Left colon (tissue), 2 donors: ENCODE results near the gene MPRIP. TPM values are rescaled to one million over a fixed set of nuclear protein-coding genes. Genes with fewer than 3 reads are reported as not detected.

ENCODE experiments used
- ATAC-seq: fragments of 200-7000 bp; cut with Tn5 transposase; one replicate; pipeline ENCODE4 v1.9.1; 2020; ENCODE audit warnings: mild to moderate bottlenecking, moderate library complexity
- DNase-seq, 2 donors: peaks; one replicate each; pipeline ENCODE4 v3.0.0-alpha.2; 2020
- intact Hi-C, 2 donors: fragments of 100-400 bp; cut with DNase I in 1 of 2; cut with micrococcal nuclease in 1 of 2; formaldehyde crosslinking; loops; one replicate each; pipeline versions ENCODE4 v1.11.2 to v1.14.0; 2022; cut with DNase I, micrococcal nuclease
- total RNA-seq, 2 donors: library from RNA; stranded (reverse); fragmentation: NEBNext Ultra II Directional; extraction: Animal tissue kit (Norgen Biotek cat#: 25700); gene quantifications; one replicate each; pipeline ENCODE4 v1.2.1, GENCODE V29; 2021
- donor health status: DM: no; HTN: no; CAD: no.
- donor health status: DM: yes; HTN: yes; CAD: no.

The MPRIP gene
- total RNA-seq, 2 donors from 2014 or later, result 160 to 169 TPM

DNA sequence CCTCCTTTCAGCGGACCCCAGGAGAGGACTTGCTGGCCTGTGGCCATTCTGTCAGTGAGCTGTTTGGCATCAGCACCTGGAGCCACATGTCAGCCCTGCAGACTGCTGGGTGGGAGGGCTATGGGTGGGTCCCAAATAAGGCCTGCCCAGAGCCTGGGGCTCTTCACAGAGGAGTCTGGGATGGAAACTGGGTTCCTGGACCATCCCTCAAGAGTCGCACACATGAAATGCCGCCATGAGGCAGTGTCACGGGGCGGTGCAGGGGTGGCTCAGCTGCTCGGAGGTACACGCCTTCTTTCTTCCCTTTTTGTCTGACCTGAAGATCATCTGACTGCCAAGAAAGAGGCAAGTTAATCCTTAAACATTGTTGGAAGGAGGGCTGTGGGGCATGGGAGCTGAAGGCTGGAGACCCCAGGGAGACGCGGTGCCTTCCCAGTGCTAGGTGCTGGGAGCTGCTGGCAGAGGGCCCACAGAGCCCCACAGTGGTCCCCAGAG, 14.8 kb downstream of the MPRIP start:
- intact Hi-C loops, result no loop called here
- DNase-seq (no peak), ATAC-seq (no peak)

DNA sequence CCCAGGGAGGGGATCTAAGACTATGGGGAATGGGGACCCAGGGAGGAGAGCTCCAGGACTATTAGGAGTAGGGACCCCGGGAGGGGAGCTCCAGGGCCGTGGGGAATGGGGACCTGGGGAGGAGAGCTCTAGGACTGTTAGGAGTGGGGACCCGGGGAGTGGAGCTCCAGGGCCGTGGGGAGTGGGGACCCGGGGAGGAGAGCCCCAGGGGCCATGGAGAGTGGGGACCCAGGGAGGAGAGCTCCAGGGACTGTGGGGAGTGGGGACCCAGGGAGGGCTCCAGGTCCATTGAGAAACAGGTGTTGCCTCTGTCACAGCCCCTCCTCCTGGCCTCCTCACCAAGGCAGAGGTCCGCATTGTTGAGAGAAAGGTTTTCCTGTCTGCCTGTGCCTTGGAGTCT, 16.0 kb downstream of the MPRIP start:
- DNase-seq, result no peak
- ATAC-seq, result no peak
- intact Hi-C loops, result no loop called here

DNA sequence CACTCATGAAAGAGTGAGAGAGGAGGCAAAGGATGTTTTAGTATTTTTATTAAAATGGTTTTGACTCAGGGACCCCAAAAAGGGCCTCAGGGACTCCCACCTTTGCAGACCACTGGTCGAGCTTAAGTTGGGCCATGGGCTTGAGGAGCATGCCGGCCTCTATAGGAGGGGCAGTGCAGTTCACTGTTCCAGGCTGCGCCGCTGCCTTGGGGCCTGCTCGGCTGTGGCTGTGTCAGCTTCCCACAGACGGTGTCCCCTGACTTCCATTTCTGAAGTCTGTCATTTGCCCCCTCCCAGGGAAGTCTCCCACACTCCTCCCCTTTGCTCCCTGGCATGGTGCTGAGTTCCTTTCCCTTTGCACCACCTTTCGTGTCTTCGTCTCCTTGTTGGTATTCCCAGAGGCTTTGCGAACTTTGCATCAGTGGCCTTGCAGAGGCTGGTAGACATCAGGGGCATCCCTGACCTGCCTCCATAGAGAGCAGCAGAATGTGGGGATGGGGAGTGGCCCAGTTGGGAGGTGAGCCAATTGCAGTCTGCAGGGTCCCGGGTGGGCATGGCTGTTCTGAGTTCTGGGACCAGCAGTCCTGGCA, 17.1 kb downstream of the MPRIP start:
- no peak for ATAC-seq
- intact Hi-C loops, result no loop called here
- DNase-seq, result no peak

DNA sequence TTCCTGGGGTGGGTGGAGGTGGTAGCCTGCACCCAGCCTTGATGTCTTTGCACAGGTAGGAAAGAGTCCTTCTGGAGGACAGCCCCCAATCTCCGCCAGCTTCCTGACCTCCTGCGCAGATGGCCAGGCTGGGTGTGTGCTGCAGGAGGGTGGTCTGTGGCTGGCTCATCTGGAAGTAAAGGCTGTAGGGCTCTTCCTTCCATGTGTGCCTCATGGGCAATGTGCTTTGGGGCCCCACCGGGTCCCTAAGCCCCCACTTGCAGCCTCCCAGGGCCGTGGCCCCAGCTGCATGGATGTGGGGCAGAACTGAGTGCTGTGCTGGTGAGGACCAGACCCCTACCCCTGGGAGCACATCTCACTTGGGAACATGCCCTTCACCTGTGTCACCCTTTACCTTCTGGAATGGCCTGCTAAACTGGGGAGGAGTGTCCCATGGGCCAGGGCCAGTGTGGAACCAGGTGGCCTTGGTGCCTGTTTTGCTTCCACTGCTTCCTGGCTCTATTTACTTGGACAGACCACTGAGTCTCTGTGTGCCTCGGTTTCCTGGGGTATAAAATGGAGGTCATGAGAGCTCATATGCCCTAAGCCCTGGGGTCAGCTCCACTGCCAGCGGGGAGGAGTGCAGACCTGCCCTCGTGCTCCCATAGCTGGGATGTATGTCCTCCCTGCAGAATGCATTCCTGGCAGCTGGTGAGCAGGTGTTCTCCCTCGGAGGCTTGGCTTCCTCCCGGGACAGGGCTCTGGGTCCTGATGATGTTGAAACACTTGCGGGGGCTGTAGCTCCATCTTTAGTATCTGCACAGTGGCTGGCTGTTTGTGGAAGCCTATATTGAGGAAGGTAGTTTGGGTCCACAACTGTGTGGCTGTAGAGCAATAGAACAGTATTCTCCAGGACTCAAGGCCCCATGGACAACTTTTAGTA, 18.0 kb downstream of the MPRIP start:
- no peak for DNase-seq
- intact Hi-C loops, result no loop called here
- ATAC-seq, result no peak

DNA sequence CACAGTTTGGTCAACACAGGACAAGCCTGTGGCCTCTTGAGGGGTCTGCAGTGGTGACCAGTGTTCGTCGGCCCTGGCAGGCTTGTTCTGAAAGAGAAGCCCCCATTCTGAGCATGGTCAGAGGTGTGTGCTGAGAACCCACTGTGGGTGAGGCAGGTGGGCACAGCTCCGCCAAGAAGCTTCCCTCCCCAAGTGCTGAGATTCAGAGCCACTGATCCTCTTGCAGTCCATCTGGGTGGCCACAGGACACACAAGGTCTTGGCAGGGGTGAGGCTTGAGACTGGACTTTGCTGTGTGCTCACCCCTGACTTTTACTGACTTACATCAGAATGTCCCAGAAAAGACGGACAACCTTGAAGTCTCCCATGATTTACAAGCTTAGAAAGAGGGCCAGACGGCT, 18.7 kb downstream of the MPRIP start:
- ATAC-seq, result peak; percentile 20
- DNase-seq, result peak in 1 of 2 donors; percentile 17

DNA sequence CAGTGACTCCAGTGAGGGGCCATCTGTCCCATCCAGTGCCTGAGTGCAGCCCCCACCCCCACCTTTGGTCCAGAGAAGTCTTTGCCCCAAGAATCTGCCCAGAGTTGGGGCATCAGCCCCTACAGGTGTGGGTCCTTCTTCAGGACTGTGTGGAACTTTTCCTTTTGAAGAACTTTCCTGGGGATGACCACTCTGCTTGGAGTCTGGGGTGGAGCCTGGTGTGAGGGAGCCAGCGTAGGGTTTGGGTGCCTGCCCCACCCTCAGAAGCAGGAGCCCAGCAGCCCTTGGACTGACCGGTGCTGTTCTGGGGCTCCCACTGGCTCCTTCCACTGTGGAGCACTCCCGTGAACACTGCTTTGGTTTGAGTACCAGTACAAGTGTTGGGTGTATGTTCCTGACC, 19.3 kb downstream of the MPRIP start:
- DNase-seq (peak in 1 of 2 donors; percentile 14), ATAC-seq (no peak)
- intact Hi-C loops, result no loop called here

More for the DNA sequence above, 18.7 kb downstream of the MPRIP start:
- intact Hi-C loops, result no loop called here

DNA sequence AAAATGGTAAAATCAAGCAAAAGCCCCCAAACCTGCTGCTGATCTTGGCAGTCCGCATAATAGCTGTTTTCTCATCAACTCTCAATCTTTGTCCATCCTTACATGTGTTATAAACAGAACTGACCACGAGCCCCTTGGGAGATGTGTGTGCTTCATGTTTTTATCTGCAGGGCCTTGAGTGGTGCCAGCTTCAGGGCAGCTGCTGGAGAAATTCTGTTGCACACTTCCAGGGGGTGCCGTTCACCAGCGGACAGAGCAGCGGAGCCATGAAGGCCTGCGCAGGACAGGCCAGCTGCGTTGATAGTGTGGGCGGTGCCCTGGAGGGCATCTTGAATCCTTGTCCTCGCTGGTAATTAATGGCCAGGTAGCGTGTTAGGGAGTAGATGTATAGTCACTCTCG, 20.1 kb downstream of the MPRIP start:
- ATAC-seq, result no peak
- intact Hi-C loops, result no loop called here

DNA sequence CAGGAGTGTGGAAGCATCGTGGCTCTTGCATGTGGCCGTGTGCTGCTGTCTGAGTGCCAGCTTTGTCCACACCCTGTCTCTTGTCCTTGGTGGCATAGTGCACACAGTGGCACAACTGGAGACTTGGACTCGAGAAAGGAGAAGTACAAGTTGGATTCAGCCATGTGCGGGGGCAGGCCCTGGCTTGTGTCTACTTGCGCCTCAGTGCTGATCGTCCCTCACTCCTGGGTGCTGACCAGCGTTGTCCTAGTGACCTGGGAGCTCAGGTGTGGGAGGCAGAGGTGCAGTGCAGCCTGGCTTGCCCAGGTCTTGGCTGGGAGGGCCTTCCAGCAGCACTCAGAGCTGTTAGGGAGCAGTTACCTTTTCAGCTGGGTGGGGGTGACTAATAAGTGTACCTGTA, 20.6 kb downstream of the MPRIP start:
- intact Hi-C loops, result no loop called here
- DNase-seq, result peak in 1 of 2 donors; percentile 21
- peak; percentile 15 for ATAC-seq

More for the DNA sequence above, 20.1 kb downstream of the MPRIP start:
- peak in 1 of 2 donors; percentile 18 for DNase-seq

DNA sequence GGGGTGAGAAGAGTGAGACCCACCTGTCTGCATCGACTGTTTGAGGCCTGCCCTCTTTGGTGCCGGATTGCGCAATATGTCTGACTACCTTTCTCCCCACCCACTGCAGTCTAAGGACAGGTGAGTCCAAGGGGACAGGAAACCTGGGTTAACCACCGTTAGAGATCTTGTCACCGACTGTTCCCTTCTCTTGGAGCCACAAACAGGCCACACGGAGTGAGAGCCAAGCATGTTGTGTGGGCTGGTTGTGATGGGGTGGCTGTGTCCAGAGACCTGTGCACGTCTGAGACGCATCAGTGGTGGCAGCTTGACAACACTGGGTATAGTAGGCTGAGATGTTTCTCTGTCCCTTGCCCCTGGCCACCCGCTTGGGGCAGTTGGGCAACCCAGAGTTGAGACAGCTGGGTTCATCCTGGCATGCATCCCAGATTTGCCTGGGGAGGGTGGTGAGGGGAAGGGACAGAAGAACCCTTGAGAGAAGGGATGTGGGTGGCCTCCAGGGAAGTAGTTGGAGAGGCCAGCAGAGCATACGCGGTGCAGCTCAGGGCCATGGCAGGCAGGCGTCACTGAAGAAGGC, 21.4 kb downstream of the MPRIP start:
- DNase-seq (peak; percentile 33 to 43), ATAC-seq (peak; percentile 16)
- intact Hi-C loops, result no loop called here

DNA sequence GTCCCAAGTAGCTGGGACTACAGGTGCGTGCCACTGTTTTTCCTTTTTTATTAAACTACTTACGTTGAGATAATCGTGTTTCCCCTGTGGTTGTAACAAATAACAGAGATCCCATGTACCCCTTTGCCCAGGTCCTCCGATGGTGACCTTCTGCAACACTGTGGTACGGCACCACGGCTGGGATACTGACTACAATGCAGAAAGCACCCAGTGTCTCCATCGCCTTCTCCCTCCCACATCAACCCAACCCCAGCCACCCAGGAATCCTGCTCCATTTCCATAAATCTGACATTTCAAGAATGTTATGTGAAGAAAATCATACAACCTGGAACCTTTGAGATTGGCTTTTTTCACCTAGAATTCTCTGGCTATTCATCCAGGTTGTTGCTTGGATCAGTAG, 22.1 kb downstream of the MPRIP start:
- DNase-seq (no peak), ATAC-seq (no peak)
- intact Hi-C loops, result no loop called here

DNA sequence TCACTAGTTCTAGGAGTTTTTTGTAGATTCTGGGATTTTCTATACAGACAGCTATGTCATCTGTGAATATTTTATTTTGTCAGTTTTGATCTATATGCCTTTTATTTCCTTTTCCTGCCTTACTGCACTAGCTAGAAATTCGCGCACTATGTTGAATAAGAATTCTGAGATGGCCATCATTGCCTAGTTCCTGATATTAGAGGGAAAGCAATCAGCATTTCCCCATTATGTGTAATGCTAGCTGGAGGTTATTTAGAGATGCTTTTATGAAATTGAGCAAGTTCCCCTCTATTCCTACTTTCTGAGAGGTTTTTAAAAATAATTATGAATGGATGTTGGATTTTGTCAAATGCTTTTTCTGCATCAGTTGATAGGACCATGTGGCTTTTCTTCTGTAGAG, 23.8 kb downstream of the MPRIP start:
- ATAC-seq, result no peak
- DNase-seq, result no peak
- intact Hi-C loops, result no loop called here

DNA sequence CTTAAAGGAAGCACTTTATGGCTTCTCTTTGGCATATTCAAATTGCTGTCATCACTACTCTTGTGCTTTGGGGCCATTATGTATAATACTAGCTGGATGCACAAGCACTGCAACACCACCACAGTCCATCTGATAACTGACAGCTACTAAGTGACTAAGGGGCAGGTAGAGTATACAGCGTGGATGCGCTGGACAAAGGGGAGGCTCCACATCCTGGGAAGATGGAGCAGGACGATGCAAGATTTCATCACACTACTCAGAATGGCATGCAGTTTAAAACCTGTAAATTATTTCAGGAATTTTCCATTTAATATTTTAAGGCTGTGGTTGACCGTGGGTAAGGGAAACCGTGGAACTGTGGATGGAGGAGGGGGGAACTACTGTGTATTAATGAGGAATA, 25.0 kb downstream of the MPRIP start:
- ATAC-seq, result no peak
- intact Hi-C loops, result no loop called here
- DNase-seq, result no peak

DNA sequence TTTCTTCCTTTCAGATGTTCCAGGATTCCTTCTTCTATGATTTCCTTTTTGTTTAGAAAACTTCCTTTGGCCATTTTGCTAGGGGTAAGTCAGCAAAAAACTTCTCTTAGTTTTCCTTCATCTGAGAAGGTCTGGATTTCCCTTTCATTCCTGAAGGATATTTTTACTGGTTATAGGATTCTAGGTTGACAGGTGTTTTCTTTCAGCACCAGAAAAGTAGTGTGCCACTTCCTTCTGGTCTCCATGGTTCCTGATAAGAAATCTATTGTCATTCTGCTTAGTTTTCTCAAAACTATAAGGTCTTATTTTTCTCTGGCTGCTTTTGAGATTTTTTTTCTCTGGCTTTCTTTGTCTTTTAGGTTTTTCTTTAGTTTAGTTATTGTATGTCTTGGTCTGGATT, 27.6 kb downstream of the MPRIP start:
- intact Hi-C loops, result no loop called here
- DNase-seq (no peak), ATAC-seq (no peak)

DNA sequence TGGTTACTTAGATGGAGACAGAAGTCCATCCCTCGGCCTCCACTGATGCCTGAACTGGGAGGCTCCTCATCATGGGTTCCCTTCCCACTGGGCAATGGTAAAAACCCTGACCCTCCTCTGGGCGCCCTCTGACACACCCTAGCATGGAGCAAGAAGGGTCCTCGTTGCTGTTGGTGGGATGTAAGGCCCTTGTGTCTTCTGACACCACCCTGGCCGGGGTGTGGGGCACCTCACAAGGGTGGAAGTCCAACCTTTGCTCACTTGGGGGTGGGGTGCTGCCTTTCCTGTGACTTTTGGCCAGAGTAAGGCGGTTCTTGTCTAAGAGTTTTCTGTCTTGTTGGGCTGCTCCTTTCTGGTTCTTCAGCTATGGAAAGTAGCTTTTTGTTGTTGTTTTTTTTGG, 28.7 kb downstream of the MPRIP start:
- peak; percentile 47 to 56 for DNase-seq
- ATAC-seq, result peak; percentile 79
- intact Hi-C loops, result no loop called here

DNA sequence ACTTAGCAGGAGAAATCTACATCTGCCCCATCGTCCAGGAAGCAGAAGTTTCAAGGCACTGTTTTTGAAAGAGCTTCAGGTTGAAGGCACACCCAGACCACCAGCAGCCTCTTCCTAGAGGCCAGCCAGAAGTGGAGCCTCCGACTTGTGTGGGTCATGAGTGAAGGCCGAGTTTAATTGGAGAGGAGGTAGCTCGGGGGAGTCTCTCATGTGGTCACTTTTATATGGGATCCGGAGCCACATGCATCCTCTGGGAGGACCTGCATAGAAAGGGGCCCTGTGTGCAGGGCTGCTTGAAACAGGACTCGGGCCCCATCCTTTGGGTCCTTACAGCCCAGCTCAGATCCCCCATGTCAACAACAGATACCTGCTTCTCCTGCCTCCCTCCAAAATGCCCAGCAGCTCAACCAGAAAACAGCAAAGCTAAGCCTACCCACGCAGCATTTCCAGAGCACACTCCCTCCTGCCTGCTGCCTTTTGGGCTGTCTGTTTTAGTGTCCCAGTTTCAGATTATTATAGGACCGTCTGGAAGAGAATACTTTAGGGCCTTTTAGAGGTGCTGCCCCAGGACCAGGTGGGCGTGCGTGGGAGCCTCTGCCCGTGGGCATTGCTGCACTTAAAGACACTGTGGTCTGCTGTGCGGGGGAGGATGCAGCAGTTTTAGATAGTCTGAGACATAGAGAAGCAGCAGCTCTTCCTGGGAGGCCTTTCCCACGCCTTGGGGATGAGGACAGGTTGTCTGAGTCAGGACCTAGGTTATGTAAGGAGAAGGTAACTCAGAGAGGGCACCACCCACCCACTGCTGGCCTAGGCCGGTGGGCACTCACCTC, 29.5 kb downstream of the MPRIP start:
- intact Hi-C loops, result no loop called here
- ATAC-seq, result peak; percentile 26
- no peak for DNase-seq

DNA sequence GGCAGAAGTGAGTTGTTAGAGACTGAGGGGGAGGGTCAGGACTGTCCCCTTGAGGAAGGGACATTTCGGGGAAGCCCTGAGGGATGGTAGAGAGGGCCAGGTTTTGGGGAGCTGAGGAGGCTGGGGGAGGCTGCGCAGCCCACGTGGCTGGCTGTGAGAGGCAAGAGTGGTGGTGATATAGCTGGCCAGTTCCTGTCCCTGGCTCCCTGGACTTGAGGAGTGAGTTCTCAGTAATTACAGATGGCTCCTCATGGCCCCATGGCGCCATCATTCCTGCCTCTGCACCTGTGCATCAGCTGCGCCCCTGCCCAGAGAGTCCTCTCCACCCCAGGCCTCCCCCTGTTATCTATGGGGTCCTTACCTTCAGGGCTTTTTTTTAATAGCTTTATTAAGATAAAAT, 30.3 kb downstream of the MPRIP start:
- intact Hi-C loops, result no loop called here
- DNase-seq (no peak), ATAC-seq (no peak)

DNA sequence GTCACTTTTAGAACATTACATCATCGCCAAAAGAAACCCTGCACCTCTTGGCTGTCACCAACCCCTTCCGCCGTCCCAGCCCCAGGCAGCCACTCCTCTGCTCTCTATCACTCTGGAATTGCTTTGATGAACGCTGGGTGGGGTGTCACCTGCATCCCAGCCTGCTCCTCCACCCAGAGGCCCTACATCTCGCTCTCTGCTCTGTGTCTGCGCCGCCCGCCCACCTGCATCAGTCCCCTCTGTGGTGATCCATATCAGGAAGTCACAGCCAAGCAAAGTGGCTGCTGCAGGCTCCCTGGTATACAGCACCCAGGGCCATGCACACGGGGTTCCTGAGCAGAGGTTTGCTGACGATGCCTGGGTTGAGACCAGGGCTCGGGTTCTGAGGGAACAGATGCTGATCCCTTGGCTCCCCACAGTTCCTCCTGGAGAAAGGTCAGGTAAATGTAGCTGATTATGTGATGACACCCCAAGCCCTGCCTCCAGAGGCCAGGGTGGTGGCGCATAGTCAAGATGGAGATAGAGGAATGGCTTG, 30.8 kb downstream of the MPRIP start:
- DNase-seq (no peak), ATAC-seq (no peak)
- intact Hi-C loops, result no loop called here

DNA sequence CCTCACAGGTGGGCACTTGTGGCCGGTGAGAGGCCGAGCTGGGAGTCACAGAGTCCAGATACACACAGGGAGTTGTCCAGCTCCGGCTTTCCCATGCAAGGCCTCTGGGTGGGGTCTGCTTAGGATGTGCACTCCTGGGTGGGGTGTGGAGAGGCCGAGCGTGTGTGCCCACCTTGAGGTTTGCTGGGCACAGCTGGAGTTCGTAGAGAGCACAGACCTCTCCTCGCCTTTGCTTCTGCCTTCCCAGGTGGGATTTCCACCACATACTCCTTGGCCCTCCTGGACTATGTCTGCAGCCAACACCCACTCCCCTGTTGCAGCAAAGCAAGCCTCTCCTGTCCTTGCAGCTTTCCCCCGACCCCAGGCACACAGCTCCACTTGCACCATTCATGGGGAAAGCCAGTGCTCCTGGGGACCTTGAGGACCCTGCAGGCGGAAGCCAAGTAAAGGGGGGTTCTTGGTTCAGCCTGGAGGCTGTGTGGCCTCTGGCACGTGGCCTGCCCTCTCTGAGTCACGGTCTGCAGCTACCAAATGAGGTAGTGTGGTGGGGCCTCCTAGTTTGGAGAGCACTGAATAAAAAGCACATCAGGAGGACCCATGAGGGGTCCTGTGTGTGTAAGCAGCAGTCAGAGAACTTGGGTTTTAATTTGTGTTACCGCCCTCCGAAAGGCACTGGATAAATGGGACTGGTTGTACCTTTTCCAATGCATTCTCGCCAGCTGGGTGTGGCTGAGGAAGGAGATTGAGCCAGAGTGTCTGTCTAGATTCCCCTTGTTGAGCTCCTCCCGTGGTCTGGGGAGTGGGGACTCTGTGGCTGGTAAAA, 31.5 kb downstream of the MPRIP start:
- ATAC-seq (no peak), DNase-seq (no peak)
- intact Hi-C loops, result no loop called here
